HEK293 (cell line): ENCODE results near the gene EBP.

Experiments used
- CTCF ChIA-PET: fragments of 350-600 bp; formaldehyde crosslinking; extraction: SDS; loops from one replicate; lab custom pipeline; 2021; ENCODE audit warnings: antibody characterized with exemption; lab: Yijun Ruan, JAX
- POLR2A ChIA-PET: fragments of 300-600 bp; formaldehyde crosslinking; extraction: SDS; loops from one replicate; lab custom pipeline; 2020; ENCODE audit warnings: antibody characterized with exemption, inconsistent platforms; lab: Yijun Ruan, JAX
- H3K27ac ChIP-seq: fragments of 200-500 bp; sonication (Bioruptor generic); 2 replicates; pipeline ENCODE4 v1.5.1; 2014; ENCODE audit warnings: low read depth, low read length, control low read depth, inconsistent platforms; ENCODE audit errors: extremely low read depth
- H3K36me3 ChIP-seq, 2 experiments: fragments of 200-500 bp in 1 of 2; sonication (Bioruptor generic) in 1 of 2; 1 replicate in 1 of 2; 2 replicates in 1 of 2; pipeline ENCODE4 v1.5.1; 2014 to 2017; ENCODE audit warnings: inconsistent platforms in 2 of 2, low read length in 2 of 2; ENCODE audit not compliant: control insufficient read depth in 2 of 2, insufficient read depth in 1 of 2
- H3K4me1 ChIP-seq: fragments of 200-500 bp; sonication (Bioruptor generic); 2 replicates; pipeline ENCODE4 v1.5.1; 2014; ENCODE audit warnings: mild to moderate bottlenecking, low read length, inconsistent platforms; ENCODE audit not compliant: control insufficient read depth, insufficient read depth
- H3K4me3 ChIP-seq: 2 replicates; pipeline ENCODE4 v1.5.1; 2011; ENCODE audit warnings: low read depth, mild to moderate bottlenecking, control low read depth, low read length, moderate library complexity
- H3K9me3 ChIP-seq: fragments of 200-500 bp; sonication (Bioruptor generic); 2 replicates; pipeline ENCODE4 v1.5.1; 2014; ENCODE audit warnings: low read depth, low read length, inconsistent platforms; ENCODE audit not compliant: control insufficient read depth, insufficient read depth
- KLF1 ChIP-seq: fragments of 450-650 bp; formaldehyde crosslinking; IDR thresholded peaks from 2 replicates; pipeline ENCODE4 v1.5.1; 2016; ENCODE audit warnings: missing biosample characterization, missing genetic modification characterization
- KLF16 ChIP-seq: fragments of 450-650 bp; formaldehyde crosslinking; IDR thresholded peaks from 2 replicates; pipeline ENCODE4 v1.5.1; 2017; ENCODE audit warnings: missing biosample characterization, missing genetic modification characterization
- YY2 ChIP-seq: fragments of 450-650 bp; formaldehyde crosslinking; IDR thresholded peaks from 2 replicates; pipeline ENCODE4 v1.5.1; 2016; ENCODE audit warnings: missing biosample characterization, missing genetic modification characterization
- ZFP37 ChIP-seq: fragments of 450-650 bp; formaldehyde crosslinking; IDR thresholded peaks from 2 replicates; pipeline ENCODE4 v1.5.1; 2016; ENCODE audit warnings: missing biosample characterization, missing genetic modification characterization
- ZFP41 ChIP-seq: fragments of 450-650 bp; formaldehyde crosslinking; IDR thresholded peaks from 2 replicates; pipeline ENCODE4 v1.5.1; 2016; ENCODE audit warnings: missing biosample characterization, missing genetic modification characterization, borderline replicate concordance
- ZNF175 ChIP-seq: fragments of 450-650 bp; formaldehyde crosslinking; IDR thresholded peaks from 2 replicates; pipeline ENCODE4 v1.5.1; 2016; ENCODE audit warnings: missing biosample characterization, missing genetic modification characterization
- ZNF19 ChIP-seq: fragments of 450-650 bp; formaldehyde crosslinking; IDR thresholded peaks from 2 replicates; pipeline ENCODE4; 2016; ENCODE audit warnings: missing biosample characterization, missing genetic modification characterization, low read depth
- ZNF202 ChIP-seq: fragments of 450-650 bp; formaldehyde crosslinking; IDR thresholded peaks from 2 replicates; pipeline ENCODE4 v1.5.1; 2016; ENCODE audit warnings: missing biosample characterization, missing genetic modification characterization, borderline replicate concordance
- ZNF239 ChIP-seq: fragments of 450-650 bp; formaldehyde crosslinking; IDR thresholded peaks from 2 replicates; pipeline ENCODE4 v1.5.1; 2016; ENCODE audit warnings: missing biosample characterization, missing genetic modification characterization
- ZNF274 ChIP-seq, 2 experiments: fragments of 200-500 bp in 1 of 2; fragments of 450-650 bp in 1 of 2; sonication (Bioruptor generic) in 1 of 2; formaldehyde crosslinking in 1 of 2; IDR thresholded peaks; 2 replicates each; pipeline versions ENCODE4 v1.5.1 to v1.6.1; 2014 to 2016; ENCODE audit warnings: borderline replicate concordance in 1 of 2, inconsistent platforms in 1 of 2, low read length in 1 of 2, missing biosample characterization in 1 of 2, missing genetic modification characterization in 1 of 2
- ZNF311 ChIP-seq: fragments of 450-650 bp; formaldehyde crosslinking; IDR thresholded peaks from 2 replicates; pipeline ENCODE4 v1.5.1; 2017; ENCODE audit warnings: missing biosample characterization, missing genetic modification characterization, borderline replicate concordance
- ZNF426 ChIP-seq: fragments of 450-650 bp; formaldehyde crosslinking; IDR thresholded peaks from 2 replicates; pipeline ENCODE4 v1.5.1; 2017; ENCODE audit warnings: missing biosample characterization, missing genetic modification characterization, mild to moderate bottlenecking, inconsistent platforms, moderate library complexity
- ZNF48 ChIP-seq: fragments of 450-650 bp; formaldehyde crosslinking; IDR thresholded peaks from 2 replicates; pipeline ENCODE4 v1.5.1; 2016; ENCODE audit warnings: missing biosample characterization, missing genetic modification characterization
- ZNF555 ChIP-seq: fragments of 450-650 bp; formaldehyde crosslinking; conservative IDR thresholded peaks from 2 replicates; pipeline ENCODE4 v1.5.1; 2017; ENCODE audit warnings: missing biosample characterization, mild to moderate bottlenecking, missing genetic modification characterization, inconsistent platforms
- ZNF654 ChIP-seq: fragments of 450-650 bp; formaldehyde crosslinking; IDR thresholded peaks from 2 replicates; pipeline ENCODE4 v1.5.1; 2016; ENCODE audit warnings: low read depth, missing biosample characterization, missing genetic modification characterization
- ZNF776 ChIP-seq: fragments of 450-650 bp; formaldehyde crosslinking; IDR thresholded peaks from 2 replicates; pipeline ENCODE4 v1.5.0; 2017; ENCODE audit warnings: missing biosample characterization, missing genetic modification characterization, borderline replicate concordance
- ZNF843 ChIP-seq: fragments of 450-650 bp; formaldehyde crosslinking; IDR thresholded peaks from 2 replicates; pipeline ENCODE4 v1.5.1; 2016; ENCODE audit warnings: missing biosample characterization, missing genetic modification characterization
- ZXDB ChIP-seq: fragments of 450-650 bp; formaldehyde crosslinking; IDR thresholded peaks from 2 replicates; pipeline ENCODE4 v1.5.1; 2016; ENCODE audit warnings: missing biosample characterization, missing genetic modification characterization
- TF ChIP-seq, protein P1 (sequence below): fragments of 450-650 bp; formaldehyde crosslinking; IDR thresholded peaks from 2 replicates; pipeline ENCODE4 v1.5.1; 2016; ENCODE audit warnings: missing biosample characterization, missing genetic modification characterization
- TF ChIP-seq, protein P2 (sequence below): fragments of 450-650 bp; formaldehyde crosslinking; IDR thresholded peaks from 2 replicates; pipeline ENCODE4 v1.5.1; 2016; ENCODE audit warnings: missing biosample characterization, missing genetic modification characterization
- TF ChIP-seq, protein P3 (sequence below): fragments of 450-650 bp; formaldehyde crosslinking; IDR thresholded peaks from 2 replicates; pipeline ENCODE4 v1.5.1; 2016; ENCODE audit warnings: missing biosample characterization, missing genetic modification characterization
- TF ChIP-seq, protein P4 (sequence below): fragments of 450-650 bp; formaldehyde crosslinking; IDR thresholded peaks from 2 replicates; pipeline ENCODE4 v1.5.1; 2016; ENCODE audit warnings: missing biosample characterization, missing genetic modification characterization
- TF ChIP-seq, protein P5 (sequence below): fragments of 450-650 bp; formaldehyde crosslinking; IDR thresholded peaks from 2 replicates; pipeline ENCODE4 v1.5.1; 2017; ENCODE audit warnings: missing biosample characterization, missing genetic modification characterization

Gene EBP

DNA sequence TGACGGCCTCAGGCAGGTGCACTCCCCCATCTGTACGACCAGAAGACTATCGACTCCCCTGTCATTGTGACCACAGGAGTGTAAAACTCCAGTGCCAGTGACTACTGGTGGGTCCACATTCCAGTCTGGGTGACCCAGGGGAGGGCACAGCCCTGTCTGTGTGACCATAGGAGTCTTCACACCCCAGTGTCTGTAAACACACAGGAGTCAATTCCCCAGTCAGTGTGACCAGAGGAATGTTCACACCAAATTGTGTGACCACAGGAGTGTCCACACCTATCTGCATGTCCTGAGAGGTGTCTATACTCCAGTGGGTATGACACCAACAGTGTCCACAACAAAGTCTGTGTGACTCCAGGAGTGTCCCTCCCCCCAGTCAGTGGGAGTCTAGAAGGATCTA is 33.6 kb upstream of the EBP start:
- Histone ChIP-seq H3K9me3 (no peaks in the 10 kb centered on the region), H3K4me1 (no peaks in the 10 kb centered on the region), H3K36me3 (peaks cover 0 to 27% of the 10 kb centered on the region in 2 experiments), H3K4me3 (no peak overlapping the region), H3K27ac (no peak overlapping the region)
- POLR2A ChIA-PET: no interaction called here
- TF ChIP-seq YY2: no peak
- TF ChIP-seq, protein P1, sequence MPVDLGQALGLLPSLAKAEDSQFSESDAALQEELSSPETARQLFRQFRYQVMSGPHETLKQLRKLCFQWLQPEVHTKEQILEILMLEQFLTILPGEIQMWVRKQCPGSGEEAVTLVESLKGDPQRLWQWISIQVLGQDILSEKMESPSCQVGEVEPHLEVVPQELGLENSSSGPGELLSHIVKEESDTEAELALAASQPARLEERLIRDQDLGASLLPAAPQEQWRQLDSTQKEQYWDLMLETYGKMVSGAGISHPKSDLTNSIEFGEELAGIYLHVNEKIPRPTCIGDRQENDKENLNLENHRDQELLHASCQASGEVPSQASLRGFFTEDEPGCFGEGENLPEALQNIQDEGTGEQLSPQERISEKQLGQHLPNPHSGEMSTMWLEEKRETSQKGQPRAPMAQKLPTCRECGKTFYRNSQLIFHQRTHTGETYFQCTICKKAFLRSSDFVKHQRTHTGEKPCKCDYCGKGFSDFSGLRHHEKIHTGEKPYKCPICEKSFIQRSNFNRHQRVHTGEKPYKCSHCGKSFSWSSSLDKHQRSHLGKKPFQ (tag by site-specific recombination): peak; percentile 97
- CTCF ChIA-PET: no interaction called here

DNA sequence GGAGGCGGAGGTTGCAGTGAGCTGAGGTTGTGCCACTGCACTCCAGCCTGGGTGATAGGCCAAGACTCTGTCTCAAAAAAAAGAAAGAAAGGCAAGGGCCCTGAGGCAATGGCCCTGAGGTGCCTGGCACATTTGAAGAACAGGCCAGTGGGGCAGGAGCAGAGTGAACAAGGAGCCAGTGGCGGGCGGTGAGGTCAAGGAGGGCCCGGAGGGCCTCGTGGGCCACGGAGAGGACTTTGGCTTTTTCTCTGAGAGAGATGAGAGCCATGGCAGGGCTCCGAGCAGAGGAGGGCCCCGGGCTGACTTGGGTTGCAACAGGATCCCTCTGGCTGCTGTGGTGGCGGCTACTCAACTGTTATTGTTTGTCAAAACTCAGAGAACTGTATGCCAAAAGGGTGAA is 32.3 kb upstream of the EBP start:
- POLR2A ChIA-PET: no interaction called here
- CTCF ChIA-PET: no interaction called here
- Histone ChIP-seq H3K36me3 (peaks cover 0 to 19% of the 10 kb centered on the region in 2 experiments; a peak in 2 of 3 replicates), H3K27ac (no peak overlapping the region), H3K9me3 (no peaks in the 10 kb centered on the region), H3K4me3 (no peak overlapping the region), H3K4me1 (no peaks in the 10 kb centered on the region)
- TF ChIP-seq ZNF19 (tag by site-specific recombination) (no peak), ZXDB (tag by site-specific recombination) (no peak), ZNF843 (tag by site-specific recombination) (no peak), ZFP41 (no peak), ZNF776 (no peak), ZNF48 (tag by site-specific recombination) (no peak), ZNF426 (tag by site-specific recombination) (no peak), ZNF202 (tag by site-specific recombination) (no peak), ZNF274 (IDR thresholded peaks at IDR 0.05; ENCODE audit: low read length) (no peak), ZNF274 (tag by site-specific recombination; IDR thresholded peaks at IDR 0.05; ENCODE audit: borderline replicate concordance) (no peak)
- TF ChIP-seq, protein P2, sequence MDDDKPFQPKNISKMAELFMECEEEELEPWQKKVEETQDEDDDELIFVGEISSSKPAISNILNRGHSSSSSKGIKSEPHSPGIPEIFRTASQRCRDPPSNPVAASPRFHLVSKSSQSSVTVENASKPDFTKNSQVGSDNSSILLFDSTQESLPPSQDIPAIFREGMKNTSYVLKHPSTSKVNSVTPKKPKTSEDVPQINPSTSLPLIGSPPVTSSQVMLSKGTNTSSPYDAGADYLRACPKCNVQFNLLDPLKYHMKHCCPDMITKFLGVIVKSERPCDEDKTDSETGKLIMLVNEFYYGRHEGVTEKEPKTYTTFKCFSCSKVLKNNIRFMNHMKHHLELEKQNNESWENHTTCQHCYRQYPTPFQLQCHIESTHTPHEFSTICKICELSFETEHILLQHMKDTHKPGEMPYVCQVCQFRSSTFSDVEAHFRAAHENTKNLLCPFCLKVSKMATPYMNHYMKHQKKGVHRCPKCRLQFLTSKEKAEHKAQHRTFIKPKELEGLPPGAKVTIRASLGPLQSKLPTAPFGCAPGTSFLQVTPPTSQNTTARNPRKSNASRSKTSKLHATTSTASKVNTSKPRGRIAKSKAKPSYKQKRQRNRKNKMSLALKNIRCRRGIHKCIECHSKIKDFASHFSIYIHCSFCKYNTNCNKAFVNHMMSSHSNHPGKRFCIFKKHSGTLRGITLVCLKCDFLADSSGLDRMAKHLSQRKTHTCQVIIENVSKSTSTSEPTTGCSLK (tag by site-specific recombination): no peak

DNA sequence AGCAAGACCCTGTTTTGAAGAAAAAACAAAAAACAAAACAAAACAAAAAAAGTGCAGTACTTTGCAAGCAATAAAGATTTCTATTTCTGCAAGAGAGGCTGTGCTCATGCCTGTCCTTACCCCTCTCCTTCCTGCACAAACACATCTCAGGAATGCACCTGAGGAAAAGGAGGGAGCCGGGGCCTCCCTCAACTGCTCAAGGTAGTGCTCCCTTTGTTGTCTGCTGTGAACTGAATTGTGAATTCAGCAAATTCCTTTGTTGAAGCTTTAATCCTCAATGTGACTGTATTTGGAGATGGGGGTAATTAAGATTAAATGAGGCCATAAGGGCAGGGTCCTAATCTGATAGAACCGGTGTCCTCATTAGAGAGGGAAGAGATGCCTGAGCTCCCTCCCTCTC is 31.7 kb upstream of the EBP start:
- Histone ChIP-seq H3K4me1 (no peaks in the 10 kb centered on the region), H3K9me3 (no peaks in the 10 kb centered on the region), H3K27ac (no peak overlapping the region), H3K36me3 (peaks cover 0 to 16% of the 10 kb centered on the region in 2 experiments; a peak in 1 of 3 replicates), H3K4me3 (no peak overlapping the region)
- ChIA-PET CTCF (no interaction called here), POLR2A (no interaction called here)
- TF ChIP-seq ZNF311 (no peak), ZNF175 (tag by site-specific recombination) (no peak), KLF1 (no peak), KLF16 (tag by site-specific recombination) (no peak), ZFP37 (tag by site-specific recombination) (no peak), ZNF239 (tag by site-specific recombination) (no peak), ZNF555 (no peak), ZNF654 (tag by site-specific recombination) (no peak)
- TF ChIP-seq, protein P3, sequence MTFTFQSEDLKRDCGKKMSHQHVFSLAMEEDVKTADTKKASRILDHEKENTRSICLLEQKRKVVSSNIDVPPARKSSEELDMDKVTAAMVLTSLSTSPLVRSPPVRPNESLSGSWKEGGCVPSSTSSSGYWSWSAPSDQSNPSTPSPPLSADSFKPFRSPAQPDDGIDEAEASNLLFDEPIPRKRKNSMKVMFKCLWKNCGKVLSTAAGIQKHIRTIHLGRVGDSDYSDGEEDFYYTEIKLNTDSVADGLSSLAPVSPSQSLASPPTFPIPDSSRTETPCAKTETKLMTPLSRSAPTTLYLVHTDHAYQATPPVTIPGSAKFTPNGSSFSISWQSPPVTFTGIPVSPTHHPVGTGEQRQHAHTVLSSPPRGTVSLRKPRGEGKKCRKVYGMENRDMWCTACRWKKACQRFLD (tag by site-specific recombination): no peak
- TF ChIP-seq, protein P4, sequence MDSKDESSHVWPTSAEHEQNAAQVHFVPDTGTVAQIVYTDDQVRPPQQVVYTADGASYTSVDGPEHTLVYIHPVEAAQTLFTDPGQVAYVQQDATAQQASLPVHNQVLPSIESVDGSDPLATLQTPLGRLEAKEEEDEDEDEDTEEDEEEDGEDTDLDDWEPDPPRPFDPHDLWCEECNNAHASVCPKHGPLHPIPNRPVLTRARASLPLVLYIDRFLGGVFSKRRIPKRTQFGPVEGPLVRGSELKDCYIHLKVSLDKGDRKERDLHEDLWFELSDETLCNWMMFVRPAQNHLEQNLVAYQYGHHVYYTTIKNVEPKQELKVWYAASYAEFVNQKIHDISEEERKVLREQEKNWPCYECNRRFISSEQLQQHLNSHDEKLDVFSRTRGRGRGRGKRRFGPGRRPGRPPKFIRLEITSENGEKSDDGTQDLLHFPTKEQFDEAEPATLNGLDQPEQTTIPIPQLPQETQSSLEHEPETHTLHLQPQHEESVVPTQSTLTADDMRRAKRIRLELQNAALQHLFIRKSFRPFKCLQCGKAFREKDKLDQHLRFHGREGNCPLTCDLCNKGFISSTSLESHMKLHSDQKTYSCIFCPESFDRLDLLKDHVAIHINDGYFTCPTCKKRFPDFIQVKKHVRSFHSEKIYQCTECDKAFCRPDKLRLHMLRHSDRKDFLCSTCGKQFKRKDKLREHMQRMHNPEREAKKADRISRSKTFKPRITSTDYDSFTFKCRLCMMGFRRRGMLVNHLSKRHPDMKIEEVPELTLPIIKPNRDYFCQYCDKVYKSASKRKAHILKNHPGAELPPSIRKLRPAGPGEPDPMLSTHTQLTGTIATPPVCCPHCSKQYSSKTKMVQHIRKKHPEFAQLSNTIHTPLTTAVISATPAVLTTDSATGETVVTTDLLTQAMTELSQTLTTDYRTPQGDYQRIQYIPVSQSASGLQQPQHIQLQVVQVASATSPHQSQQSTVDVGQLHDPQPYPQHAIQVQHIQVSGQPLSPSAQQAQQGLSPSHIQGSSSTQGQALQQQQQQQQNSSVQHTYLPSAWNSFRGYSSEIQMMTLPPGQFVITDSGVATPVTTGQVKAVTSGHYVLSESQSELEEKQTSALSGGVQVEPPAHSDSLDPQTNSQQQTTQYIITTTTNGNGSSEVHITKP (tag by site-specific recombination): no peak
- TF ChIP-seq, protein P5, sequence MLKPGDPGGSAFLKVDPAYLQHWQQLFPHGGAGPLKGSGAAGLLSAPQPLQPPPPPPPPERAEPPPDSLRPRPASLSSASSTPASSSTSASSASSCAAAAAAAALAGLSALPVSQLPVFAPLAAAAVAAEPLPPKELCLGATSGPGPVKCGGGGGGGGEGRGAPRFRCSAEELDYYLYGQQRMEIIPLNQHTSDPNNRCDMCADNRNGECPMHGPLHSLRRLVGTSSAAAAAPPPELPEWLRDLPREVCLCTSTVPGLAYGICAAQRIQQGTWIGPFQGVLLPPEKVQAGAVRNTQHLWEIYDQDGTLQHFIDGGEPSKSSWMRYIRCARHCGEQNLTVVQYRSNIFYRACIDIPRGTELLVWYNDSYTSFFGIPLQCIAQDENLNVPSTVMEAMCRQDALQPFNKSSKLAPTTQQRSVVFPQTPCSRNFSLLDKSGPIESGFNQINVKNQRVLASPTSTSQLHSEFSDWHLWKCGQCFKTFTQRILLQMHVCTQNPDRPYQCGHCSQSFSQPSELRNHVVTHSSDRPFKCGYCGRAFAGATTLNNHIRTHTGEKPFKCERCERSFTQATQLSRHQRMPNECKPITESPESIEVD (tag by site-specific recombination): no peak
